ENCODE measurements around the gene SKAP2.

- no peak for TF ChIP-seq POLR2AphosphoS5 (IDR thresholded peaks at IDR 0.05)
- no peak for TF ChIP-seq EP300 (IDR thresholded peaks at IDR 0.05)
These were observed 150.4 kb downstream of the SKAP2 start for GRCh38 chr7:26714006-26714405.
